DOHH2 (cell line): Measurements from ENCODE around the gene DNAJB5.

Experiments used
- H3F3A ChIP-seq: fragments of 200-600 bp; sonication (generic), shearing (Covaris generic); 2 replicates; pipeline ENCODE4 v1.6.0; 2016; ENCODE audit warnings: antibody characterized with exemption, mild to moderate bottlenecking; ENCODE audit not compliant: control insufficient read depth, insufficient read depth
- H3K27ac ChIP-seq: fragments of 200-600 bp; sonication (generic); 2 replicates; pipeline ENCODE4 v1.5.1; 2014; ENCODE audit warnings: low read depth, mild to moderate bottlenecking, low read length, moderate library complexity
- H3K27me3 ChIP-seq: fragments of 200-600 bp; sonication (generic); 2 replicates; pipeline ENCODE4 v1.6.1; 2014; ENCODE audit warnings: mild to moderate bottlenecking, low read length, mixed read lengths; ENCODE audit not compliant: control insufficient read depth
- H3K36me3 ChIP-seq: fragments of 200-600 bp; sonication (generic); 2 replicates; pipeline ENCODE4 v1.6.1; 2014; ENCODE audit warnings: mild to moderate bottlenecking, low read length, moderate library complexity, mixed read lengths; ENCODE audit not compliant: control insufficient read depth
- H3K4me1 ChIP-seq: fragments of 200-600 bp; sonication (generic); 2 replicates; pipeline ENCODE4 v1.6.1; 2014; ENCODE audit warnings: mild to moderate bottlenecking, low read length, mixed read lengths; ENCODE audit not compliant: control insufficient read depth
- H3K4me2 ChIP-seq: fragments of 200-600 bp; sonication (generic); 2 replicates; pipeline ENCODE4 v1.6.0; 2014; ENCODE audit warnings: mild to moderate bottlenecking, low read length, moderate library complexity
- H3K4me3 ChIP-seq: fragments of 200-600 bp; sonication (generic); 2 replicates; pipeline ENCODE4 v1.5.1; 2014; ENCODE audit warnings: mild to moderate bottlenecking, low read length, mixed read lengths
- H3K79me2 ChIP-seq: fragments of 200-600 bp; sonication (generic); 2 replicates; pipeline ENCODE4 v1.6.1; 2014; ENCODE audit warnings: mild to moderate bottlenecking, low read length, mixed read lengths; ENCODE audit not compliant: control insufficient read depth
- H3K9me2 ChIP-seq: fragments of 200-600 bp; sonication (generic); replicated peaks from 2 replicates; pipeline ENCODE4 v1.6.1; 2014; ENCODE audit warnings: mild to moderate bottlenecking, low read length, mixed read lengths; ENCODE audit not compliant: control insufficient read depth
- H3K9me3 ChIP-seq: fragments of 200-600 bp; sonication (generic); 2 replicates; pipeline ENCODE4 v1.6.1; 2014; ENCODE audit warnings: antibody characterized with exemption, low read length, mixed read lengths; ENCODE audit not compliant: control insufficient read depth, insufficient read depth
- H4K20me1 ChIP-seq: fragments of 200-600 bp; sonication (generic); 2 replicates; pipeline ENCODE4 v1.6.0; 2014; ENCODE audit warnings: low read depth, mild to moderate bottlenecking, antibody characterized with exemption, low read length, moderate library complexity; ENCODE audit not compliant: control insufficient read depth, insufficient read depth
- CTCF ChIP-seq: fragments of 200-600 bp; sonication (generic); IDR thresholded peaks from one replicate; pipeline ENCODE4 v1.5.1; 2014; ENCODE audit warnings: antibody characterized with exemption, mild to moderate bottlenecking, low read depth, low read length; ENCODE audit not compliant: poor library complexity, severe bottlenecking
- EZH2phosphoT487 ChIP-seq: fragments of 200-600 bp; sonication (generic); IDR thresholded peaks from 2 replicates; pipeline ENCODE4 v1.6.1; 2017; ENCODE audit warnings: borderline replicate concordance, mild to moderate bottlenecking, antibody characterized with exemption, low read length, moderate library complexity, mixed read lengths

DNAJB5 gene

GRCh38 chr9:35042081-35042604 lies 52.6 kb downstream of the DNAJB5 start:
- Histone ChIP-seq H3F3A (peaks cover 4% of the 10 kb centered on the region; the same call in 1 of the 2 replicates), H3K4me1 (peaks cover 4% of the 10 kb centered on the region; the same call in 1 of the 2 replicates), H3K4me3 (no peak overlapping the region), H4K20me1 (no peaks in the 10 kb centered on the region), H3K27me3 (no peaks in the 10 kb centered on the region), H3K9me3 (no peaks in the 10 kb centered on the region), H3K27ac (no peak overlapping the region), H3K4me2 (no peak overlapping the region), H3K36me3 (no peaks in the 10 kb centered on the region), H3K9me2 (no peaks in the 10 kb centered on the region), H3K79me2 (no peaks in the 10 kb centered on the region)
- no peak for TF ChIP-seq CTCF
- TF ChIP-seq EZH2phosphoT487, result no peak

GRCh38 chr9:35042891-35043545 lies 53.5 kb downstream of the DNAJB5 start:
- TF ChIP-seq EZH2phosphoT487 (no peak), CTCF (no peak)
- Histone ChIP-seq H3K27me3 (no peaks in the 10 kb centered on the region), H3K79me2 (no peaks in the 10 kb centered on the region), H3K4me2 (no peak overlapping the region), H3K9me2 (no peaks in the 10 kb centered on the region), H3K36me3 (no peaks in the 10 kb centered on the region), H3K4me3 (no peak overlapping the region), H4K20me1 (no peaks in the 10 kb centered on the region), H3K4me1 (peaks cover 4% of the 10 kb centered on the region; the same call in 1 of the 2 replicates), H3K9me3 (no peaks in the 10 kb centered on the region), H3K27ac (no peak overlapping the region), H3F3A (peaks cover 4% of the 10 kb centered on the region; the same call in 1 of the 2 replicates)

- no peak for TF ChIP-seq EZH2phosphoT487
- no peak for TF ChIP-seq CTCF
- H3K4me2 ChIP-seq, result no peak overlapping the region
- no peaks in the 10 kb centered on the region for H3K36me3 ChIP-seq
- no peaks in the 10 kb centered on the region for H3K27me3 ChIP-seq
- no peak overlapping the region for H3K4me3 ChIP-seq
- H3F3A ChIP-seq, result peaks cover 4% of the 10 kb centered on the region; the same call in 1 of the 2 replicates
- H3K4me1 ChIP-seq, result peaks cover 4% of the 10 kb centered on the region; the same call in 1 of the 2 replicates
- no peaks in the 10 kb centered on the region for H3K9me3 ChIP-seq
- no peaks in the 10 kb centered on the region for H4K20me1 ChIP-seq
- H3K79me2 ChIP-seq, result no peaks in the 10 kb centered on the region
- no peak overlapping the region for H3K27ac ChIP-seq
- H3K9me2 ChIP-seq, result no peaks in the 10 kb centered on the region
These were observed 54.5 kb downstream of the DNAJB5 start for GRCh38 chr9:35044071-35044470.
